Activated gamma-delta T cell (primary cell): ENCODE data around the gene GRSF1.
"Not testable (repeated sequence)": the region's sequence is repeated elsewhere in the genome, so short reads cannot be mapped to it uniquely, and the experiment has no call there.

Experiments used
- DNase-seq: peaks from one replicate; lab custom pipeline; 2025; lab: John Stamatoyannopoulos, UW
- total RNA-seq, 2 donors: gene quantifications; one replicate each; lab custom pipeline; 2026; lab: John Stamatoyannopoulos, UW

The GRSF1 gene
- 148 to 155 reads per million in 2 donors for total RNA-seq

- DNase-seq = peak; percentile 91
These were observed at the start of gene GRSF1 for GRCh38 chr4:70839589-70840093. TSS of gene GRSF1 (minus strand) at chr4:70839890. CDS start at chr4:70839827, 63 bp downstream.

- no peak for DNase-seq
These were observed 45.5 kb upstream of the GRSF1 start for GRCh38 chr4:70885174-70885573.

GRCh38 chr4:70880739-70881138, 41.0 kb upstream of the GRSF1 start:
- no peak for DNase-seq

GRCh38 chr4:70877556-70877955, 37.9 kb upstream of the GRSF1 start:
- DNase-seq = no peak

- no peak for DNase-seq
These were observed 34.8 kb upstream of the GRSF1 start for GRCh38 chr4:70874268-70875156.

- no peak for DNase-seq
These were observed 33.5 kb upstream of the GRSF1 start for GRCh38 chr4:70873216-70873615.

- no peak for DNase-seq
These were observed 29.1 kb upstream of the GRSF1 start for GRCh38 chr4:70868778-70869177.

GRCh38 chr4:70863099-70863790, 23.6 kb upstream of the GRSF1 start:
- no peak for DNase-seq

GRCh38 chr4:70859066-70859465, 19.4 kb upstream of the GRSF1 start:
- DNase-seq = no peak

- DNase-seq = no peak
These were observed 18.8 kb upstream of the GRSF1 start for GRCh38 chr4:70858454-70858853.

- DNase-seq = no peak
These were observed 15.8 kb upstream of the GRSF1 start for GRCh38 chr4:70855464-70855863.

GRCh38 chr4:70849291-70849690, 9.6 kb upstream of the GRSF1 start:
- DNase-seq = no peak

GRCh38 chr4:70844180-70844579, 4.5 kb upstream of the GRSF1 start:
- DNase-seq = no peak

GRCh38 chr4:70842761-70843435, 3.2 kb upstream of the GRSF1 start:
- DNase-seq = no peak

GRCh38 chr4:70841951-70842350, 2.3 kb upstream of the GRSF1 start:
- DNase-seq = no peak

GRCh38 chr4:70841211-70841610, 1.5 kb upstream of the GRSF1 start:
- no peak for DNase-seq

GRCh38 chr4:70840631-70841030, 941 bp upstream of the GRSF1 start:
- DNase-seq = not testable (repeated sequence)

- not testable (repeated sequence) for DNase-seq
These were observed 447 bp upstream of the GRSF1 start for GRCh38 chr4:70840137-70840536.

GRCh38 chr4:70838666-70839588, 763 bp downstream of the GRSF1 start:
- DNase-seq = peak; percentile 61

- no peak for DNase-seq
These were observed 1.5 kb downstream of the GRSF1 start for GRCh38 chr4:70838204-70838603.

- DNase-seq = no peak
These were observed 3.6 kb downstream of the GRSF1 start for GRCh38 chr4:70836081-70836480.
